Measurements from ENCODE around the gene EPHA6.
"Not testable (repeated sequence)": the region's sequence is repeated elsewhere in the genome, so short reads cannot be mapped to it uniquely, and the experiment has no call there.

EPHA6 gene

GRCh38 chr3:97485206-97485605 is 670.8 kb downstream of the EPHA6 start:
- DNase-seq: no peak

- DNase-seq: no peak
Measured at GRCh38 chr3:97487587-97487986, 673.2 kb downstream of the EPHA6 start.

DNA sequence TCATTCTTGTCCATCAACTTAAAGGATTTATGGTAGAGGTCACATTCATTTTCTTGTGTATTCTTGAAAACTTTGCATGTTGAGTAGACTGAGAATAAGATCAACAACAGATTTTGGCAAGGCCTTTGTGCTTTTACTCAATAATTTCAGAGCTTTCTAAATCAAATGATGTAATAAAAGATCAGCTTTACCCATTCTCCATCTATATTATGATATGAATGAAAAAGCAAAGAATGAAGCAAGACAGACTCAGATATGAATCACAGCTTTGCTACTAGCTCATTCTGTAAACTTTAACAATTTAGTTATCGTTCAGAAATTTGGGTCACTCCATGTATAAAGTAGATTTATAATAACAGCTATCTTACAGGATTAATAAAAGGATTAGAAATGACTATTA is 674.3 kb downstream of the EPHA6 start:
- no peak for DNase-seq

DNA sequence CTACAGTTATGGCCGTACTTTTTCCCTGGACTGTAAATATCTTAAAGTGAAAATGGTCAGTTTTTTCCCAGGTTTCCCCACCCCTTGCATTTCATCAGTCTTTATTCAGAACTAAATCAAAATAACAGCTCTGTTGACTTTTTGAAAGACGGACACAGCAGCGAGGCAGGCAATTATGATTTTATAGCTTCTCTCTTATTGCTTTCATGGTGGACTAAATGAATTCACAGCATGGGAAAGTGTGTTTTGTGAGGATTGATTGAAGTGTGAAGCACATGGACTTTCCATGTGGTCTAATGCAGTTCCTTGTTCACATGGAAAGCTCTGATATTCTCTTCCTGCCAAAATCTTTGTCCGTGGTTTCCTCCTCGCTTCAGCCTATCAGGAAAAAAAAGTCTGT is 681.5 kb downstream of the EPHA6 start:
- no peak for DNase-seq

GRCh38 chr3:97497138-97497537 is 682.7 kb downstream of the EPHA6 start:
- DNase-seq: no peak

DNA sequence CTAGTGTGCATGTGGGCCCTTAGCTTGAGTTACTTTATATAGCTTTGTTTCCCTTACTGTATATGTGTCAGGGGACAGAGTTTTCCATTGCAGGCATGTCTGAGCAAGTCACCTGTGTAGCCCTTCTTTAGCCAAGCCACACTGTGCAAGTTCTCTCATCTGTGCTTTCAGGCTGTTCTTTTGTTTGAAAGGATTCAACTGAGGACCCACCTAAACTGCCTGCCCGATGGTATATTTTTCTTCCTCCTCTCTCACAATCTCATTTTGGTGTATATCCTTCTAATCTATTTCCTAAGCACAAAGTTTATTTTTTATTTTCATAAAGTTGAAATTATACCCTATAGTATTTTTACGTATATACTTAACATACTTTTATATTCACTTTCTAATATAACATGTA is 690.1 kb downstream of the EPHA6 start:
- no peak for DNase-seq

- DNase-seq: no peak
Measured at GRCh38 chr3:97510795-97511194, 696.4 kb downstream of the EPHA6 start.

DNA sequence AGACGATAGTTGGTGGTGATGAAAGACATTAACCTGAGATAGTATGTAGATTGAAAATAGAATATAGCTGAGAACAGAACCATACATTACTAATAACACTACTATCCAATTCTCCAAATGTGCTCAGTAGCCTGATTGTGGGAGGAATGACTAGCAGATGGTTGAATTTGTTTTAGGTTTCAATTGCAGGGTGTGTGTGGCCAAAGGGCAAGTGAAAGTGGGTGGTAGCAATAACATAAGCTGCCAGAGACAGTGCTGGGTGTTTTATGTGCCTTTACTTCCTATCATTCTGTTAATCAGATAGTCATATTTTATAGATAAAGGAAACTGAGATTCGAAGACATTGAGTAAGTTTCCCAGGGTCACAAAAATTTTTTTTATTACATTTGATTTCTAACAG is 700.7 kb downstream of the EPHA6 start:
- no peak for DNase-seq

- no peak for DNase-seq
Measured at GRCh38 chr3:97530691-97531090, 716.3 kb downstream of the EPHA6 start.

DNA sequence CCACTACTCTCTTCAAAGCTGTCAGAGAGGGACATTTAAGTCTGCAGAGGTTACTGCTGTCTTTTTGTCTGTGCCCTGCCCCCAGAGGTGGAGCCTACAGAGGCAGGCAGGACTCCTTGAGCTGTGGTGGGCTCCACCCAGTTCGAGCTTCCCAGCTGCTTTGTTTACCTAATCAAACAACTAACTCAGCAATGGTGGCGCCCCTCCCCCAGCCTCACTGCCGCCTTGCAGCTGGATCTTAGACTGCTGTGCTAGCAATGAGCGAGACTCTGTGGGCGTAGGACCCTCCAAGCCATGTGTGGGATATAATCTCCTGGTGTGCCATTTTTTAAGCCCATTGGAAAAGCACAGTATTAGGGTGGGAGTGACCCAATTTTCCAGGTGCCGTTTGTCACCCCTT is 733.2 kb downstream of the EPHA6 start:
- not testable (repeated sequence) for DNase-seq

DNA sequence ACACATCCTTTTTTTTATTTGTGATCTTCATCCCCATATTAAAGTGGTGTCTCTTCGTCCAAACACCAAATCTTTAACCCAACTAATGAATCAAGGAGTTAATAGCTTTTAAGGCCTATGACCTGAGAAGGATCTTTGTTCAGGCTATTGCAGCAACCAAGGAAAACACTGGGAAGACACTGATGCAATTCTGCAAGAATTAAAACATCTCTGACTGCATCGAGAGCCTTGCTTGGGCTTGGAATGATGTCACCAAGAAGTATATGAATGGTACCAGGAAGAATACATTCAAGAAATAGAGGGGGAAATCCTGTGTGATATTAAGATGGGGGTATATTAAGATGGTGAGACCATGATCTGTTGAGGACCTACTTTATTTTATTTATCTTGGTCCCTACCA is 736.0 kb downstream of the EPHA6 start:
- no peak for DNase-seq

GRCh38 chr3:97552186-97552585 is 737.8 kb downstream of the EPHA6 start:
- no peak for DNase-seq

DNA sequence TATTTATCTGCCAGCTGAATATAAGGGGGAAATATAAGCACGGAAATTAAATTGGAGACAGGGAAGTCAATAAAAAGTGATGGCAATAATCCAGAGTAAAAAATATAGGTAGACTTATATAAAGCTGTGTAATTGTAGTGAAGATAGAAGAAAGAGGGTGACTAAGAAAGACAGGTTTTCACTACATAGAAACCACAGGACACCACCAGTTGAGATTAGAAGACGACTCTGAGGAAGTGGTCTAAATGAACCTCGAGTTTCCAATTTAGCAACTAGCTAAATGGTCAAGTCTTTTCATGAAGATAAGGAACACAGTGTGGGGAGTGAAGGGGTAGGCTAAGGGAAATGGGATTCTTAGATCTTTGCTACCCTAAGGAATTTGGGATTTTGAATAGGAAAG is 761.3 kb downstream of the EPHA6 start:
- no peak for DNase-seq

- no peak for DNase-seq
Measured at GRCh38 chr3:97576221-97576620, 761.8 kb downstream of the EPHA6 start.

DNA sequence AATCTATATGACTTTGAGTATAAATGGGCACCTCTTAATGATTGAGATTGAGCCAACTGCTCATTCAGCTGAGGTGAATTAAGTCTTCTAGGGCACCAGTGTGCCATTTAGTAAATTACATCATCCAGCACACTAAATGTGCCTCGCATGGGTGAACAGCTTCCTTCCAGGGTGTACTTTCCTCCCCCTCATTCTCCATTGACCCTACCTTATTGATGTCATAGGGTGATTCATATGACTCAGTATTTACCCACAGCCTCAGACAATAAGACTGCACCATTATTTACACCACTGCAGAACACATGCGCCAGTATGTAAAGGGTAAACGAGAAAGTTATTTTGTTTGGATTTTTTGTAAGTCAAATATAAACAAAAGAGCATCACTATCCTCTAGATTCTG is 765.0 kb downstream of the EPHA6 start:
- no peak for DNase-seq

- DNase-seq: no peak
Measured at GRCh38 chr3:97610626-97611025, 796.2 kb downstream of the EPHA6 start.

- DNase-seq: no peak
Measured at GRCh38 chr3:97612632-97613031, 798.2 kb downstream of the EPHA6 start.

DNA sequence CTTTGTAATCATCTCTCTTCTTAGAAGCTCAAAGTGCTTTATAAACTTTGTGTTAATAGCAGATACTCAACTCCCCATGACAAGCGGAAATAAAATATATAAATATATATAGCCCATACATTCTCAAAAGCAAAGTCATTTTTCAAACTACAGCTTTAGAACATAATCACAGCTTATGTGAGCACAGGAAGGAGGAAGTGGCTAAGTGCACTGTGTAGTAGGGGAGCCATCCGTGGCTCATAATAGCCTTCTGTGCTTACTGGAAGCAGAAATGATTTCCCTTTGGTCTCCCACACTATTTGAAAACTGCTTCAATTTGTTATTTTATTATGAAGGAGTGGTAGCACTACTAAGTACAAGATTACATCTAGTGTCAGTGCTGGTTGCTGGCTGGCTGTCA is 798.7 kb downstream of the EPHA6 start:
- no peak for DNase-seq

GRCh38 chr3:97620514-97620913 is 806.1 kb downstream of the EPHA6 start:
- DNase-seq: not testable (repeated sequence)

- no peak for DNase-seq
Measured at GRCh38 chr3:97636465-97636864, 822.1 kb downstream of the EPHA6 start.

DNA sequence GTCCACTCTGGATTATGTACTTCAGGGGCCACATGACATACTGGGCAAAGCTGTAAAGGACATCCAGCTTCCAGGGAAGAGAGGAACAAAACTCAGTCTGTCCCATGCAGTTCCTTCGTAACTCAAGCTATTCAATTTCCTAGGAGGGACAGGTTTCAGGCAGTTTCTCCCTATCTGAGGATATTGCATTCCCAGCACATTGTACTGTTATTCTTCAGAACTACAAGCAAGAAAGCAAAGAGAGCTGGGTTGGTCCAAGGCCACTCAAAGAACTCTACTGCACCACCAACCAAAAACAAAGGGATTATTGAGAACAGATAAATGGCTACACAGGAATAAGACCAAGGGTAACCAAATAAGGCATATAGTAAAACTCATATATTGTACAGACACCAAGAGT is 832.5 kb downstream of the EPHA6 start:
- no peak for DNase-seq

DNA sequence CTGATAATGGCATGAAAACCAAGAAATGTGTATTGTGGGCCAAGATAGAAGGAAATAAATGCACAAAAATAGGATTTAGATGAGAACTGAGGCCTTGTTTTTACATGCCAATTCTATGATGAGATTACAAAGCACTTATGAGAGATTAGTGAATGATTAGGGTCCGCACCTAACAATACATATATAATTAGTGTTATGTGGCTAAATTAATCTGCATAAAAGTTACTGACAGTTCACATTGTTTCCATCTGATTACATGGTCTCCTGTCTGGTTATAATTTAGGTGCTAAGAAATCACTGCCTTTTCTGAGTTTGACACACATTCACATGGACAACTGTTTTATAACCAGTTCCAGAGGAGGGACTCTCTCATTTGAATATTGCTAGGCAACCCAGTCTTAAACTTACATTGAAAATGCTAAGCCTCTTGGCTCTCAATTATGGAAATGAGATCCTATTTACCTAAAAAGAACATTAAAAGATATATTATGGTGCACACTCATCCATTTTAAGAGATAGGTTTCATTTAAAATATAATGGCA is 833.1 kb downstream of the EPHA6 start:
- DNase-seq: no peak

- no peak for DNase-seq
Measured at GRCh38 chr3:97655971-97656370, 841.6 kb downstream of the EPHA6 start.

- no peak for DNase-seq
Measured at GRCh38 chr3:97656638-97657037, 842.2 kb downstream of the EPHA6 start.

DNA sequence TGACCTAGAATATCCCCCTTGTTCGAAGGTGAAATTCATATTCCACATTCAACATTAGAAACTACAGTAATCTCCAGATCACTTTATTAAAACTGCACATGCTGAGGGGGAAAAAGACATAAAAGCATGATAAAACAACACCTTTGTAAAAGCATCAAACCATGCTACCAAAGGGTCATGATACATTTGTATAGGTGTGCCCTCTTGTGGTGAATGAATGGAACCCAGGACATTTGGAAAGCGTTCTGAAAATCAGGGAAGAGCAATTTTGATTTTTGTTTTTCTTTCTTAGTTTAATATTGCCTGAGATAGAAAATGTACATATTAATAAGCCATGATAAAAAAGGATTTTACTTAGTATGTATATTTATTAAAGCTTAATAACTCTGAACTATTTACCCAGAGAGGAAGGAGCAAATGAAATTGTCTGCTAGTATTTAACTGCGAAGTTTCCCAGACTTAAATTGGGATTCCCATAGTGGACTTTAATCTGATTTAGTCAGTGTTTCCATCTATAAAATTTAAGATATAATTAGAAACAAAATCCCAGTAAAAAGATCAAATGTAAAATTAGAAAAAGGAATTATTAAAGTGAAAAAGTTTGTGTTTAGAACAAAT is 844.4 kb downstream of the EPHA6 start:
- no peak for DNase-seq
